ENCODE measurements around the gene KIAA2012.

GRCh38 chr2:202067589-202067988, 5.5 kb upstream of the KIAA2012 start:
- TF ChIP-seq CTCF (IDR thresholded peaks at IDR 0.05; ENCODE audit: borderline replicate concordance, extremely low read depth, low read length, poor library complexity, severe bottlenecking) (no peak), EZH2 (IDR thresholded peaks at IDR 0.05; ENCODE audit: borderline replicate concordance, low read depth, low read length, severe bottlenecking) (no peak)

Measured in DND-41 (cell line).